ENCODE data around the gene MED25. TPM values are rescaled to one million over a fixed set of nuclear protein-coding genes. Genes with fewer than 3 reads are reported as not detected.

MED25 gene
- total and polyA plus RNA-seq, 2 donors, result 16.7 to 42.9 TPM

DNA sequence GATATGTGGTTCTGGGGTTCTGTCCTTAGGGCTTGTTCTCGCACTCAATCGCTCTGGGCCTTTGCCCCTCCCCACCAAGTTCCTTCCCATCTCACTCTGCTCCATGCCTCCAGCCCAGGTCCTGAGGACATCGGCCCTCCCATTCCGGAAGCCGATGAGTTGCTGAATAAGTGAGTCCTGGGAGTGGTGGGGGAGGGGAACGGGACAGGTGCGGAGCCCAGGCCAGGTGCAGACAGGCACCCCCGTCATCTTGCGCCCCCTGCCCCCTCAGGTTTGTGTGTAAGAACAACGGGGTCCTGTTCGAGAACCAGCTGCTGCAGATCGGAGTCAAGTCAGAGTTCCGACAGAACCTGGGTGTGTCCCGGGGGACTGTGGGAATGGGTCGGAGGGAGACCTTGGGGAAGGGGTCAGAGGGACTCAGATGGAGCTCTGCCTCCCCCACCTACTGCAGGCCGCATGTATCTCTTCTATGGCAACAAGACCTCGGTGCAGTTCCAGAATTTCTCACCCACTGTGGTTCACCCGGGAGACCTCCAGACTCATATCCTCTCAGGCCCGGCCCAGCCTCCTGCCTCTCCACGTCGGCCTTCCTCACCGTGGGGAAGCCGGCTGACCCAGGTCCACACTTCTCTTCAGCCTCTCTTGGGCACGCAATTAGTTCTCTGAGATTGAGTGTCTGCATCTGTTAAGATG lies 15.1 kb upstream of the MED25 start:
- no peak overlapping the region for H3K4me3 ChIP-seq (ENCODE audit: low read depth, low read length)
- no peaks in the 10 kb centered on the region for H3K4me1 ChIP-seq (ENCODE audit: insufficient read depth)
- no peak overlapping the region for H3K27ac ChIP-seq (ENCODE audit: low read depth)
- H3K36me3 ChIP-seq (ENCODE audit: insufficient read depth), result peaks cover 10% of the 10 kb centered on the region
- no peak for DNase-seq (ENCODE audit: extremely low spot score)
- WGBS, result 83% methylated on average over 24 of the region's 24 CpGs

DNA sequence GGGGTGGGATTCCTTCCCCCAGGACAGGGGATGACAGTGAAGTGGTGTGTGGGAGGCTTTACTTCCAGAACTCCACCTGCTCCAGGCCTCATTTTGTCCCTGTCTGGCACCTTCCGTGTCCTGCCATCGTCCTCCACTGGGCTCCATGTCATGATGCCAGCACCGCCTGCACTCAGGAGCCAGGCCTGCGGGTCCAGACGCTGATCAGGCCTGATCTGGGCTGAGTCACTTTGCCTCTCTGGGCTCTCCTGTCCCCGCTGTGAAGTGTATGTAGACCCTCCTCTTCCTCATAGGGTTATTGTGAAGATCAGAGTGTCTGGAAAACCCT lies 14.6 kb upstream of the MED25 start:
- DNase-seq (ENCODE audit: extremely low spot score), result no peak
- Histone ChIP-seq H3K36me3 (ENCODE audit: insufficient read depth) (peaks cover 10% of the 10 kb centered on the region), H3K27ac (ENCODE audit: low read depth) (no peak overlapping the region), H3K4me3 (ENCODE audit: low read depth, low read length) (no peak overlapping the region), H3K4me1 (ENCODE audit: insufficient read depth) (no peaks in the 10 kb centered on the region)
- 95% methylated on average over 6 of the region's 6 CpGs for WGBS

GRCh38 chr19:49805822-49806619 lies 12.1 kb upstream of the MED25 start:
- Histone ChIP-seq H3K27ac (ENCODE audit: low read depth) (no peak overlapping the region), H3K36me3 (ENCODE audit: insufficient read depth) (peaks cover 5% of the 10 kb centered on the region), H3K4me3 (ENCODE audit: low read depth, low read length) (no peak overlapping the region), H3K4me1 (ENCODE audit: insufficient read depth) (no peaks in the 10 kb centered on the region)
- no peak for DNase-seq (ENCODE audit: extremely low spot score)
- 82% methylated on average over 20 of the region's 20 CpGs for WGBS

DNA sequence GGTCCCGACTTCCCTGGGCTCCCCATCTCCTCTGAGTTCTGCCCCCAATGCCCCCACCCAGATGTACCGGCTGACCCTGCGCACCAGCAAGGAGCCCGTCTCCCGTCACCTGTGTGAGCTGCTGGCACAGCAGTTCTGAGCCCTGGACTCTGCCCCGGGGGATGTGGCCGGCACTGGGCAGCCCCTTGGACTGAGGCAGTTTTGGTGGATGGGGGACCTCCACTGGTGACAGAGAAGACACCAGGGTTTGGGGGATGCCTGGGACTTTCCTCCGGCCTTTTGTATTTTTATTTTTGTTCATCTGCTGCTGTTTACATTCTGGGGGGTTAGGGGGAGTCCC lies 11.5 kb upstream of the MED25 start:
- no peak overlapping the region for H3K27ac ChIP-seq (ENCODE audit: low read depth)
- H3K4me3 ChIP-seq (ENCODE audit: low read depth, low read length), result no peak overlapping the region
- H3K36me3 ChIP-seq (ENCODE audit: insufficient read depth), result peaks cover 2% of the 10 kb centered on the region
- no peaks in the 10 kb centered on the region for H3K4me1 ChIP-seq (ENCODE audit: insufficient read depth)
- DNase-seq (ENCODE audit: extremely low spot score), result no peak
- 89% methylated on average over 8 of the region's 8 CpGs for WGBS

- Histone ChIP-seq H3K36me3 (ENCODE audit: insufficient read depth) (no peaks in the 10 kb centered on the region), H3K27ac (ENCODE audit: low read depth) (no peak overlapping the region), H3K4me3 (ENCODE audit: low read depth, low read length) (no peak overlapping the region), H3K4me1 (ENCODE audit: insufficient read depth) (no peaks in the 10 kb centered on the region)
- no peak for DNase-seq (ENCODE audit: extremely low spot score)
- WGBS, result 86% methylated on average over 18 of the region's 18 CpGs
These were observed 10.8 kb upstream of the MED25 start for GRCh38 chr19:49807058-49807903.

DNA sequence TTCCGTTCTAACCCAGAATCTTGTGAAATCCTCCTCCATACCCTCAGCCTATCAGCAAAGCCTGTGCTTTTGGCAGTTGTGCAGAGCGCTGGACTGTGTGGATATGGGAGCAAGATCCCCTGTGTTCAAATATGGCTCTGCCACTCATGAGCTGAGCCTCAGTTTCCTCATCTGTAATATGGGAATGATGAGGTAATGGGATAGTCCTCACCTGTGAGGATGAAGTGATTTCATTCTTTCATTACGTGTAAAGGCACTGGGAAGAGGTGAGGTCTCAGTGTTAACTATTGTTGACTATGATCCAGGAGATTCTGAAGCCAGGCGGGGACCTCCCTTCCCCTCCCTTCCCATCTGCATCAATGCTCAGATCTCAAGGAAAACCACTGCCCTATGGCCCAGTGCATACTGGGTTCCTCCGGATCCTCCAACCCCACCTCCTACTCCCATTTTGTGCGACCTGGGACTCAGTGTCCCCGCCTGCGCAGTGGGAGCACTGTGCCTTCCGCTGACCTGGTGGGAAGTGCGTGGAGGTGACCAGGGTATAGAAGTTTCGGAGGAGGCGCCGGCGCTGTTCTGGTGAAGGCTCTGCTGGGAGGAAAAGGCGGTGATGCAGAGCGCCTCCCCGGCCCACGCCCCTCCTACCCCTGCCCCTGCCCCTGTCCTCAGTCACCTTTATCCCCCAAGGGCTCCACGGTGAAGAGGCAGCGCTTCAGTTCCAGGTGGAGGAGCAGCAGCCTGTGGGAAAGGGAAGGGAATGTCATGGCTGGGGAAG lies 10.0 kb upstream of the MED25 start:
- Histone ChIP-seq H3K4me3 (ENCODE audit: low read depth, low read length) (peak overlapping the region; percentile 57), H3K4me1 (ENCODE audit: insufficient read depth) (no peaks in the 10 kb centered on the region), H3K36me3 (ENCODE audit: insufficient read depth) (no peaks in the 10 kb centered on the region), H3K27ac (ENCODE audit: low read depth) (no peak overlapping the region)
- WGBS, result 81% methylated on average over 20 of the region's 20 CpGs
- no peak for DNase-seq (ENCODE audit: extremely low spot score)

DNA sequence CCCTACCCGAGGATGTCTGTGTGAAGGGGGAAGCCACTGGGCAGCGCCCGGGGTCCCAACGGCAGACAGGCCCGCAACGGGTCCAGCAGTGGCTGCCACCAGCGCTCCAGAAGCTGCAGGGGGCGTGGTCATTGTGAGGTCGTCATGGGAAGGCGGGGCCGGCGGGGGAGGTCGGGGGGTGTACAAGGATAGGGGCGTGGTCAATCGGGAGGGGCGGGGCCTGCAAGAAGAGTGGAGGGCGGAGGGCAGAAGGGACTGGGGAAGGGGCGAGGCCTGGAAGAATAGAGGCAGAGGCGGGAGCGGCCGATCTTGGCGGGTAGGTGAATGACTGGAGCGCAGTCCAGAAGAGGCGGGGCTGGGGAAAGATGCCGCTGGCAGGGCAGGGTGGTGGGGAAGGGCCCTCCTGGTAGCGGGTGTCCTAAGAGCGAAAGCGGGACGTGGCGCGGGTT lies 9.4 kb upstream of the MED25 start:
- Histone ChIP-seq H3K27ac (ENCODE audit: low read depth) (peak overlapping the region; percentile 67), H3K4me1 (ENCODE audit: insufficient read depth) (no peaks in the 10 kb centered on the region), H3K36me3 (ENCODE audit: insufficient read depth) (no peaks in the 10 kb centered on the region), H3K4me3 (ENCODE audit: low read depth, low read length) (peak overlapping the region; percentile 57)
- 2% methylated on average over 31 of the region's 31 CpGs for WGBS
- DNase-seq (ENCODE audit: extremely low spot score), result peak; percentile 73

- Histone ChIP-seq H3K4me1 (ENCODE audit: insufficient read depth) (no peaks in the 10 kb centered on the region), H3K4me3 (ENCODE audit: low read depth, low read length) (peak overlapping the region; percentile 57), H3K36me3 (ENCODE audit: insufficient read depth) (no peaks in the 10 kb centered on the region), H3K27ac (ENCODE audit: low read depth) (peak overlapping the region; percentile 67)
- no peak for DNase-seq (ENCODE audit: extremely low spot score)
- WGBS, result 7% methylated on average over 50 of the region's 50 CpGs
These were observed 8.7 kb upstream of the MED25 start for GRCh38 chr19:49809160-49809940.

- H3K4me3 ChIP-seq (ENCODE audit: low read depth, low read length), result no peak overlapping the region
- DNase-seq (ENCODE audit: extremely low spot score), result no peak
- WGBS, result 86% methylated on average over 5 of the region's 5 CpGs
- H3K4me1 ChIP-seq (ENCODE audit: insufficient read depth), result no peaks in the 10 kb centered on the region
- H3K27ac ChIP-seq (ENCODE audit: low read depth), result no peak overlapping the region
- no peaks in the 10 kb centered on the region for H3K36me3 ChIP-seq (ENCODE audit: insufficient read depth)
These were observed 8.1 kb upstream of the MED25 start for GRCh38 chr19:49809941-49810389.

DNA sequence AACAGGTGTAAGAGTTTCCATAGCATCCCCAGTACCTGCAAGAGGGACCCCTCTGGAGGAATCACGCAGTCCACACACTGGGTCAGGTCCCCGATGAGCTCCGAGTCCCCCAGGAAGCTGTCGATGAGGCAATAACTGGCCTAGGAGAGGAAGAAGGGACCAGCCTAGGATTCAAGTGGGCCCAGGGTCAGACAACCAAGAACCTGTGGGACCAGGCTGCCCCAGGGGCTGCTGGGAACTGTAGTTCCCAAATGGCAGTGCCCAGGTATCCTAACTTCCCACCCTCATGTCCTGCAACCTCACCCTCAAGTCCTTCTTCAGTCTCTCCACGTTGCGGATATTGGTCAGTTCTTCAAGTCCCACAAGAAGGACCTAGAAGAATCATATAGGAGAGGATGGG lies 6.8 kb upstream of the MED25 start:
- no peaks in the 10 kb centered on the region for H3K36me3 ChIP-seq (ENCODE audit: insufficient read depth)
- DNase-seq (ENCODE audit: extremely low spot score), result no peak
- 96% methylated on average over 6 of the region's 6 CpGs for WGBS
- no peak overlapping the region for H3K27ac ChIP-seq (ENCODE audit: low read depth)
- no peak overlapping the region for H3K4me3 ChIP-seq (ENCODE audit: low read depth, low read length)
- no peaks in the 10 kb centered on the region for H3K4me1 ChIP-seq (ENCODE audit: insufficient read depth)

DNA sequence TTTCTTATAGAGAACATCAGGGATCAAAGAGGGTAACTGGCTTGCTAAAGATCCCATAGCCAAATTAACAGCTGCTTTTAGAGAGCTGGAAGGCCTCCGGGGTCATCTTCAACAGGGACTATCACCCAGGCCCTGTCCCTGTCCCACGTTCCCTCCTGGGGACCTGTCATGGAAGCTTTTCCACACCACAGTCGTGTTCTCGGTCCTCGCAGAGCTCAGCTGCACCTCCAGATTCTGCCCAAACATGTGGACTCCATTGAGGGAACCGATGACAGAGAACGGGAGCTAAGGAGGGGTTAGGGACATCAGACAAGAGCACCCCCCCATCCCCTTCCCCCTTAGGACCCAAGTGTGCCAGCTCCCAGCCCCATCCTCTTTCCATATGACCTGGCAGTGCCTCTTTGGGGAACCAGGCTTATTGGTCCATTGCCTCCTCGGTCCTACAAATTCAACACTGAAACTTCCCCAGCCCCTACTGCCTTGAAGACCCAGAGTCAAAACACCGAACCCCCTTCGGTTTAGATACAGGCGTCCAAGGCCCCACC lies 5.6 kb upstream of the MED25 start:
- no peak for DNase-seq (ENCODE audit: extremely low spot score)
- WGBS, result 37% methylated on average over 11 of the region's 11 CpGs
- Histone ChIP-seq H3K27ac (ENCODE audit: low read depth) (no peak overlapping the region), H3K4me3 (ENCODE audit: low read depth, low read length) (peak overlapping the region; percentile 66), H3K36me3 (ENCODE audit: insufficient read depth) (no peaks in the 10 kb centered on the region), H3K4me1 (ENCODE audit: insufficient read depth) (no peaks in the 10 kb centered on the region)

GRCh38 chr19:49812997-49813861 lies 4.9 kb upstream of the MED25 start, which contains the start of gene FUZ:
Gene FUZ, minus strand, starts transcription at chr19:49813292. Its CDS starts 186 bp downstream, at chr19:49813106.
- Histone ChIP-seq H3K27ac (ENCODE audit: low read depth) (peak within 1 kb of the TSS; percentile 76), H3K4me3 (ENCODE audit: low read depth, low read length) (peak within 1 kb of the TSS; percentile 66), H3K4me1 (ENCODE audit: insufficient read depth) (no peaks in the 10 kb centered on the region), H3K36me3 (ENCODE audit: insufficient read depth) (no peaks in the 10 kb centered on the region)
- under 1% methylated on average over 45 of the region's 45 CpGs for WGBS
- peak; percentile 96 for DNase-seq (ENCODE audit: extremely low spot score)
